Ammon's horn (tissue), 1 donor: ENCODE results near the gene ATG2B.

ENCODE experiments used
- DNase-seq: peaks from one replicate; pipeline ENCODE4 v3.0.0-alpha.2; 2016; ENCODE audit warnings: low spot score

ATG2B gene

DNA sequence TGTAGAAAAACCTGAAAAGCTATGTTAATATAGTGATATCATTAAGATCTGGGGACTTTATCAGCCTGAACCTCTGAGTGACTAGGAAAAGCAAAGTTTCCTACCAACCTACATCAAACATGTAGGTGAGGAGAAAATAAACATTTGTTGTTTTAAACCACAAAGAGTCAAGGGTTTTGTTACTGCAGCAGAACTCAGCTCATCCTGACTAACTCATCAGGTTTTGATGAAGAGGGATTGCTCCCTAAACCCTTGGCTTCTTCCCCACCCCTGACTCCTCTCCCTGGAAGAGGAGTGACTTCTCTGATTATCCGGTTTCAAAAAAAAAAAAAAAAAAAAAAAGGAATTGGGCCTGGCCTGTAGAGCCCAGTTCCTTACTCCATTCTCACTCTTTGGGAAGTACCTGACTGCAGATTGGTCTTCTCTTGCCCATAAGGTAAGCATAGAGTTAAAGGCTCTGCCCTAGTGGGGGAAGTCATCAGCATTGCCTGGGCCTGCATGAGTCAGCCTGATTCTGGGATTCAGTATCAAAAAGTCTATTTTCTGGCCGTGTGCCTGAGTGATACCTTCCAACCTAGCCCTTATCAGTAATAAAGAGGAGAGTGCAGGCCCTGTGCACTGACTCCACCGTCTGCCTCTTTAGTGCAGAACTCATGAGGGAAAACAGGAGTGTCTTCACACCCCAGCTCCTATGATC lies 90.2 kb downstream of the ATG2B start:
- no peak for DNase-seq

DNA sequence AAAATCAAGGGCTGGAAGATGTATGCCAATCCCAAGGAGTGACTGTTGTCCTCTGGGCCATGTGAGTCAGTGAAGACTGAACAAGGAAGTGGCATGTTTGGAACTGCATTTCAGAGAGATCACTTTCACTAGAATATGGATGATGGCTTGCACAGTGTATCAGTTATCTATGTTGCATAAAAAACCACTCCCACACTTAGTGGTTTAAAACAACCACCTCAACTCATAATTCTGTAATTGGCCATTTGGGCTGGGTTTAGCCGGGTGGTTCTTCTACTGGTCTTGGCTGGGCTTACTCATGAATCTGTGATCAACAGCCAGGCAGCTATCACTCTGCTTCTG lies 91.7 kb downstream of the ATG2B start:
- no peak for DNase-seq

GRCh38 chr14:96270565-96271420 lies 92.3 kb downstream of the ATG2B start:
- DNase-seq, result no peak

GRCh38 chr14:96269359-96269710 lies 93.8 kb downstream of the ATG2B start:
- DNase-seq, result no peak

- DNase-seq, result no peak
Observed at GRCh38 chr14:96268431-96269358, 94.4 kb downstream of the ATG2B start.

GRCh38 chr14:96267916-96268315 lies 95.2 kb downstream of the ATG2B start:
- no peak for DNase-seq

DNA sequence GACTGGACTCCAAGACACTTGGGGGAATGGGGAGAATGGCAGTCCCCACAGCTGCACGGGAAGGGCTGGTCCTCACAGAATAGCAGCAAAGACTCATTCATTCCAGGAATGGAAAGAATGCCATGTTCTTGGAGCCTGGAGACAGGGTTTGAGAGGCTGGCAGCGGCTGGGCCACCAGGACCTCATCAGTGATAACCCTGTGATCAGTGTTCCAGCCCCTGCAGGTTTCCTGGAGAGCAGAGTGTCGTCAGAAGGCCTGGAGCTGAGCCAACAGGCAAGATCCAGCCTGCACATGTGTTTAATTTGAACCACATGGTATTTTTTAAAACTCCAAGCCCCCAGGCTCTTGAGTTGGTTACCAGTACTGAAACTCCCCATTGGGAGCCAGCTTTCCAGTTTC lies 95.8 kb downstream of the ATG2B start:
- DNase-seq, result no peak

GRCh38 chr14:96265383-96266095 lies 97.6 kb downstream of the ATG2B start:
- DNase-seq, result no peak

GRCh38 chr14:96264853-96265252 lies 98.3 kb downstream of the ATG2B start:
- DNase-seq, result no peak

- no peak for DNase-seq
Observed at GRCh38 chr14:96264200-96264553, 99.0 kb downstream of the ATG2B start.

DNA sequence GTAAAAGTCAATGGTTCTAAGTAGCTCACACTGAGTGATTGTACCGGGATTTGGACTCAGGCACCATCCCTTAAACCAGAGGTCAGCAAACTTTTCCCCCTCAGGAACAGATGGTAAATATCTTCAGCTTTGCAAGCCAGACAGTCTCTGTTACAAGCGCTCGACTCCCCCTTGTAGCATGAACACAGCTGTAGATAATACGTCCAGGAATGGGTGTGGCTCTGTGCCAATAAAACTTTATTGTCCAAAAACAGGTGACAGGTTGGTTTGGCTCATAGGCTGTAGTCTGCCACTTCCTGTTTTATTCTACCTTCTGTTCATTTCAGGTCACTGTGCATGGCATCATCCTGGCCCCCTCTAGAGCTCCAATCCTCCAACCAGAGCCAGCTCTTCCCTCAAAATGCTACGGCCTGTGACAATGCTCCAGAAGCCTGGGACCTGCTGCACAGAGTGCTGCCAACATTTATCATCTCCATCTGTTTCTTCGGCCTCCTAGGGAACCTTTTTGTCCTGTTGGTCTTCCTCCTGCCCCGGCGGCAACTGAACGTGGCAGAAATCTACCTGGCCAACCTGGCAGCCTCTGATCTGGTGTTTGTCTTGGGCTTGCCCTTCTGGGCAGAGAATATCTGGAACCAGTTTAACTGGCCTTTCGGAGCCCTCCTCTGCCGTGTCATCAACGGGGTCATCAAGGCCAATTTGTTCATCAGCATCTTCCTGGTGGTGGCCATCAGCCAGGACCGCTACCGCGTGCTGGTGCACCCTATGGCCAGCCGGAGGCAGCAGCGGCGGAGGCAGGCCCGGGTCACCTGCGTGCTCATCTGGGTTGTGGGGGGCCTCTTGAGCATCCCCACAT lies 99.6 kb downstream of the ATG2B start:
- no peak for DNase-seq

GRCh38 chr14:96261772-96262655 lies 101.1 kb downstream of the ATG2B start:
- DNase-seq, result no peak

GRCh38 chr14:96261053-96261452 lies 102.1 kb downstream of the ATG2B start:
- no peak for DNase-seq

DNA sequence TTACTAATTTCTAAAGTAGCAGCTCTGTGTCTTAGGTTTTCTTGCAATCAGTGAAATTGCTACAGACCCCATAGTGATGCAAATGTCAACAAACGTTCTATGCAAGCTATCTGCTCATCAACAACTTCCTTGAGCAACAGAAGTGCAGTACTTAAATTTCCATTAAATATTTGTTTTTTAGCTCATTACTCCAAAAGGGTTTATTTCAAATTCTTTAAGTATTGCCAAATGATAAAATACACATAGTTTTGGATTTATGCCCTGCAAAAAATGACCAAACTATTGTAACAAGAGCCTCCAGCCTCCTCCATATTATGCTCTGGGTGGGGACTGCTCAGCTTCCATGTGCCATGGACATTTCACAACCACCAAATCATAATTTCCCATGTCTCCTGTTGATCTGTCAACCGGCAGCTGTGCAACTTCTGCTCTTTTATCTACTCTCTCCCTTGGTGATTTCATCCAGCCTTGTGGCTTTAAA lies 102.8 kb downstream of the ATG2B start:
- no peak for DNase-seq

DNA sequence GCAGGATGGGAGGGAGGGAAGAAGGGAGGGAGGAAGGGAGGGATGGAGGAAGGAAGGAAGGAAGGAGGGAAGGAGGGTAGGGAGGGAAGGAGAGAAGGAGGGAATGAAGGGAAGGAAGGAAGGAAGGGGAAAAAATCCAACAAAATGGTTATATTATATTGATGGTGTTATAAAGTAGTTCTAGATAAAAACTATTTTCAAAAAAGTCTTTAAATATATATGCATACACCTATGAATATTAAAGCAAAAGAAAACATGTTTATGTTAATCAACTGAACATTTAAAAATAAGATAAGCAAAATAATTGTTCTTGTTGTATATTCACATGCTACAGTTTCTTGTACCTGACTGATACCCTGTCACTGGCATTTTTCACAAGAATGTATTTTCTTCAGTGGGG lies 105.2 kb downstream of the ATG2B start:
- DNase-seq, result no peak

DNA sequence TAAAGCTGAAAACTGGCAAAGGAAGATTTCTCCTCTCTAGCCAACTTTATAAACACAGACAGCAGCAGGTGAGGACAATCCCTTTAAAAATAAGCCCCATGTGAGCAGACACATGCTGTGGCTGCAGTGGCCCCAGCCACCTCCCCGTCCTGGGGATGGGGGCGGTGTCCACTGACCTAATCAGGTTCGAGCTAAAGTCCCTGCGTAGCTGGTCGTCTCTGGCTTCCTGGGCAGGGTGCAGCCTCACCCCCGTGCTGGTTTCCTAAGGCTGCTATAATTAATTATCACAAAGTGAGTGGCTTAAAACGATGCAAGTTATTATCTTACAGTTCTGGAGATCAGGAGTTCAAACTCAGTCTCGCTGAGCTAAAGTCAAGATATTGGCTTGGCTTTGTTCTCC lies 106.1 kb downstream of the ATG2B start:
- DNase-seq, result no peak

GRCh38 chr14:96256407-96256806 lies 106.7 kb downstream of the ATG2B start:
- no peak for DNase-seq

DNA sequence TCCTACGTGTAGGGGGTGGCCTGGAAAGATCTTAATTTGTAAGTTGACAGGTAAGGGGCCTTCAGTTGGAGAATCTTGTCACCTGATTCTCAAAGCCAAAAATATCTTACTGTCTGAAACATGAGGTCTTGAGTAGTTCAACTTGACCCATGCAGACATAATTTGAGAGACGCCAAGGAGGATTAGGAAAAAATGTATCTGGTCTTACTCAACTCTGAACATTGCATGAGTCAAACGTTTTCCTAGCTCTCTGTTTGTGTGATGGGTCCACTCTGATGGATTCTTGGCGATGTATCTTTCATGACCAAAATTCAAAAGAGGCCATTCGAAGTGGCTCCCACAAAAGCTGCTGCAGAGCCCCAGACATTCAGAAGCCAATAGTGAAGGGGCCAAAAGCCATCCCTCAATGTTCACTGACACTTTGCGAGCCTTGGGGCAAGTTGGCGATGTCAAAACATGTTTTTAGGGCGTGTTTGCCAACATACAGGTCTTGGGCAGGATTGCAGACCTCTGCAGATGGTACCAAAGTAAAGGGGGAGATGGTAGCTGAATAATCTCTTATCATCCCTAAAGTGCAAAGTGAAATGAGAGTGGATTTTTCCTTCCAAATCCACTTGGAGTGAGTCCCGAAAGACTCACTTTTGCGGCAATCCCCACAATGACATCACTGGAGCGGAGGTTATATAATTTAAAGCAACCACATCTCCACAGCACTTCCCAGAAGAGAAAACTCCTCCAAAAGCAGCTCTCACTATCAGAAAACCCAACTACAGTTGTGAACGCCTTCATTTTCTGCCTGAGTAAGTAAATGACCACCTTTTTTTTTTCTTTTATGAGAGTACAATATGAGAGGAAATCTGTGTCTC lies 107.4 kb downstream of the ATG2B start, which contains the start of gene BDKRB1:
Gene BDKRB1 (plus strand): TSS at position 710 of the 866 bp plus-strand sequence. CDS start 7,473 bp downstream, outside the sequence.
- DNase-seq, result no peak

GRCh38 chr14:96254687-96255086 lies 108.5 kb downstream of the ATG2B start:
- no peak for DNase-seq
